ENCODE measurements around the gene SIPA1L3.
"Not testable (repeated sequence)": the region's sequence is repeated elsewhere in the genome, so short reads cannot be mapped to it uniquely, and the experiment has no call there.

- not testable (repeated sequence) for TF ChIP-seq POLR2A (IDR thresholded peaks at IDR 0.05; ENCODE audit: extremely low read depth, insufficient read length); MYC (IDR thresholded peaks at IDR 0.05; ENCODE audit: low read depth, low read length)
- TF ChIP-seq, protein P1, sequence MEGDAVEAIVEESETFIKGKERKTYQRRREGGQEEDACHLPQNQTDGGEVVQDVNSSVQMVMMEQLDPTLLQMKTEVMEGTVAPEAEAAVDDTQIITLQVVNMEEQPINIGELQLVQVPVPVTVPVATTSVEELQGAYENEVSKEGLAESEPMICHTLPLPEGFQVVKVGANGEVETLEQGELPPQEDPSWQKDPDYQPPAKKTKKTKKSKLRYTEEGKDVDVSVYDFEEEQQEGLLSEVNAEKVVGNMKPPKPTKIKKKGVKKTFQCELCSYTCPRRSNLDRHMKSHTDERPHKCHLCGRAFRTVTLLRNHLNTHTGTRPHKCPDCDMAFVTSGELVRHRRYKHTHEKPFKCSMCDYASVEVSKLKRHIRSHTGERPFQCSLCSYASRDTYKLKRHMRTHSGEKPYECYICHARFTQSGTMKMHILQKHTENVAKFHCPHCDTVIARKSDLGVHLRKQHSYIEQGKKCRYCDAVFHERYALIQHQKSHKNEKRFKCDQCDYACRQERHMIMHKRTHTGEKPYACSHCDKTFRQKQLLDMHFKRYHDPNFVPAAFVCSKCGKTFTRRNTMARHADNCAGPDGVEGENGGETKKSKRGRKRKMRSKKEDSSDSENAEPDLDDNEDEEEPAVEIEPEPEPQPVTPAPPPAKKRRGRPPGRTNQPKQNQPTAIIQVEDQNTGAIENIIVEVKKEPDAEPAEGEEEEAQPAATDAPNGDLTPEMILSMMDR (IDR thresholded peaks at IDR 0.05; ENCODE audit: low read depth, low read length) = not testable (repeated sequence)
Measured at GRCh38 chr19:38030001-38030400, 123.0 kb downstream of the SIPA1L3 start.

Data from NB4 (cell line).